ENCODE data around the gene SART3.
A peak's percentile ranks its signal among the peaks of the same experiment; 100 is the strongest.

The SART3 gene

GRCh38 chr12:108484845-108485244, 76.1 kb downstream of the SART3 start:
- DNase-seq: no peak

GRCh38 chr12:108484431-108484830, 76.5 kb downstream of the SART3 start:
- DNase-seq: no peak

- no peak for DNase-seq
These were observed 77.5 kb downstream of the SART3 start for GRCh38 chr12:108483213-108484059.

GRCh38 chr12:108482717-108483212, 78.2 kb downstream of the SART3 start:
- peak; percentile 4 for DNase-seq

- no peak for DNase-seq
These were observed 81.5 kb downstream of the SART3 start for GRCh38 chr12:108479364-108480070.

- DNase-seq: no peak
These were observed 82.3 kb downstream of the SART3 start for GRCh38 chr12:108478611-108479206.

DNA sequence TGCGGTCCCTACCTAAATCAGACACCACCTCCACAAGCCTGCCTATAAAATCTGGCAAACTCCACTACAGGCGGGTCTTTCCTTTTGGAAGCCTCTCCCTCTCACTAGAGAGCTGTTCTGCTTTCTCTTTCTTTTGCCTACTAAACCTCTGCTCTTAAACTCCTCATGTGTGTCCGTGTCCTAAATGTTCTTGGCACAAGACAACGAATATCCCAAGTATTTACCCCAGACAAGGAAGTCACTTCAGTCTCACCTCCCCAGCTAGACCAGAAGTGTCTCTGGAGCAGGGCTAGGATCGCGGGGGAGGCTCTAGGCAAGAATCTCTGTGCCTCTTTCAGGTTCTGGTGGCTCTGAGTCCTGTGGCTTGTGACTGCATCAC, 83.1 kb downstream of the SART3 start:
- DNase-seq: no peak

- DNase-seq: no peak
These were observed 83.7 kb downstream of the SART3 start for GRCh38 chr12:108477055-108477880.

GRCh38 chr12:108475396-108475795, 85.6 kb downstream of the SART3 start:
- no peak for DNase-seq

DNA sequence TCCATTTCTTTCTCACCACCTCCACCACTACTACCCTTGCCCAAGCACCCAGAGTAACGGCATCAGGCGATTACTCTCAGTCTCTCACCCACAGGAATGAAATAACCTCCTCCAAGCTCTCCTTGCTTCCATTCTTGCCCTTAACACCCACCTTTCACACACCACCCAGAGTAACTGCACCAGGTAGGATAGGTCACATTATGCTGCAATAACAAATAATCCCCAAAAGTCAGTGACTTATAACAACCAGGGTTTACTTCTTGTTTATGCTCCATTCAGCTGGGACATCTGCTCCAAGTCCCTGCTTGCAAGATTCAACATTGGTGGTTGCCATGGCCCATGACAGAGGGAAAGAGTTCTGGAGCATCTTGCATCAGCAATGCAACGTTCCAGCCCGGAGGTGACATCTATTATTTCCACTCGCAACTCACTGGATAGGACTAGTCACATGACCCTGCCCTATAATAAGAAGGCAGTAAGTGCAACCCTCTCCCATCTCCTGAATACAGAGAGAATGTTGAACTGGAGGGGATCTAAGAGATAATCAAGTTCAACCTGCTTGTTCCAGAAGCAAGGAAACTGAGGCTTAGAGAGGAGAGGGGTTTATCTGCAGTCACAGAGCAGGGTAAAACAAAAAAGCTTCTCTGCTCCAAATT, 87.4 kb downstream of the SART3 start:
- DNase-seq: no peak
